PC-3 (cell line): ENCODE data around the gene MED13L. TPM values are rescaled to one million over a fixed set of nuclear protein-coding genes. Genes with fewer than 3 reads are reported as not detected.
A peak's percentile ranks its signal among the peaks of the same experiment; 100 is the strongest.

Experiments
- ATAC-seq: fragments of 200-7000 bp; cut with Tn5 transposase; 2 replicates; pipeline ENCODE4 v1.9.1; 2020; ENCODE audit warnings: mild to moderate bottlenecking, moderate library complexity
- BruUV-seq: library from RNA; stranded (reverse); fragments of 400-500 nt; replicated peaks from 2 replicates; lab custom pipeline; 2021; lab: Mats Ljungman, UMichigan
- CTCF ChIA-PET: fragments of 300-600 bp; sonication (Branson Sonifier 250); formaldehyde crosslinking; loops from one replicate; lab custom pipeline; 2022; ENCODE audit warnings: antibody characterized with exemption; lab: Charles Lee
- POLR2A ChIA-PET: fragments of 300-600 bp; sonication (Branson Sonifier 250); formaldehyde crosslinking; loops from one replicate; lab custom pipeline; 2022; ENCODE audit warnings: antibody characterized with exemption; ENCODE audit not compliant: unreplicated experiment; lab: Charles Lee
- DNase-seq: peaks from one replicate; pipeline ENCODE4 v3.0.0-alpha.2; 2015
- H2AFZ ChIP-seq: fragments of 300-600 bp; sonication (generic); 2 replicates; pipeline ENCODE4 v1.6.0; 2016; ENCODE audit warnings: antibody characterized with exemption, low read length
- H3F3A ChIP-seq: fragments of 300-600 bp; sonication (generic); one replicate; pipeline ENCODE4 v1.6.0; 2017; ENCODE audit warnings: antibody characterized with exemption, low read length, control low read depth, mild to moderate bottlenecking; ENCODE audit not compliant: unreplicated experiment
- H3K27ac ChIP-seq: fragments of 300-600 bp; sonication (generic); 2 replicates; pipeline ENCODE4 v1.5.1; 2016; ENCODE audit warnings: mild to moderate bottlenecking, low read length
- H3K27me3 ChIP-seq: fragments of 300-600 bp; sonication (generic); 2 replicates; pipeline ENCODE4 v1.6.1; 2016; ENCODE audit warnings: low read length, mixed read lengths
- H3K36me3 ChIP-seq: fragments of 300-600 bp; sonication (generic); 2 replicates; pipeline ENCODE4 v1.6.1; 2016; ENCODE audit warnings: low read depth, mixed run types, low read length, mixed read lengths
- H3K4me1 ChIP-seq: fragments of 300-600 bp; sonication (generic); 2 replicates; pipeline ENCODE4 v1.5.1; 2016; ENCODE audit warnings: low read length; ENCODE audit not compliant: insufficient read depth
- H3K4me2 ChIP-seq: fragments of 300-600 bp; sonication (generic); 2 replicates; pipeline ENCODE4 v1.6.0; 2016; ENCODE audit warnings: low read length
- H3K4me3 ChIP-seq: fragments of 300-600 bp; sonication (generic); 2 replicates; pipeline ENCODE4 v1.5.1; 2016; ENCODE audit warnings: mild to moderate bottlenecking, low read length, mixed read lengths
- H3K79me2 ChIP-seq: fragments of 300-600 bp; sonication (generic); 2 replicates; pipeline ENCODE4 v1.6.1; 2017; ENCODE audit warnings: low read length, mixed read lengths
- H3K9ac ChIP-seq: fragments of 300-600 bp; sonication (generic); 2 replicates; pipeline ENCODE4 v1.6.0; 2016; ENCODE audit warnings: mild to moderate bottlenecking, low read length
- H3K9me2 ChIP-seq: fragments of 300-600 bp; sonication (generic); replicated peaks from 2 replicates; pipeline ENCODE4 v1.6.1; 2016; ENCODE audit warnings: mixed run types, low read length, mixed read lengths
- H3K9me3 ChIP-seq: fragments of 300-600 bp; sonication (generic); 2 replicates; pipeline ENCODE4 v1.6.1; 2016; ENCODE audit warnings: low read length, mixed read lengths
- H4K20me1 ChIP-seq: fragments of 300-600 bp; sonication (generic); 2 replicates; pipeline ENCODE4 v1.6.1; 2016; ENCODE audit warnings: low read length, mixed read lengths
- EZH2 ChIP-seq: fragments of 300-600 bp; sonication (generic); IDR thresholded peaks from one replicate; pipeline ENCODE4 v1.6.1; 2017; ENCODE audit warnings: antibody characterized with exemption, mild to moderate bottlenecking, low read length; ENCODE audit not compliant: unreplicated experiment
- EZH2phosphoT487 ChIP-seq: fragments of 300-600 bp; sonication (generic); IDR thresholded peaks from 2 replicates; pipeline ENCODE4 v1.6.1; 2018; ENCODE audit warnings: mild to moderate bottlenecking, antibody characterized with exemption, low read length, borderline replicate concordance
- intact Hi-C: fragments of 100-400 bp; cut with micrococcal nuclease; formaldehyde crosslinking; loops from 2 replicates; pipeline ENCODE4 v1.9.0; 2023
- total RNA-seq: library from RNA; depleted of rRNA; stranded (reverse); fragments of >200 nt; gene quantifications from 2 replicates; pipeline ENCODE4 v1.2.3, GENCODE V29; 2014
- TF ChIP-seq, protein P1 (sequence below): fragments of 300-600 bp; sonication (generic); conservative IDR thresholded peaks from 2 replicates; pipeline ENCODE4 v1.5.1; 2017; ENCODE audit warnings: antibody characterized with exemption, low read depth, mild to moderate bottlenecking, low read length

MED13L gene
- total RNA-seq, 1 experiment from 2014 or later, result 61.2 TPM

DNA sequence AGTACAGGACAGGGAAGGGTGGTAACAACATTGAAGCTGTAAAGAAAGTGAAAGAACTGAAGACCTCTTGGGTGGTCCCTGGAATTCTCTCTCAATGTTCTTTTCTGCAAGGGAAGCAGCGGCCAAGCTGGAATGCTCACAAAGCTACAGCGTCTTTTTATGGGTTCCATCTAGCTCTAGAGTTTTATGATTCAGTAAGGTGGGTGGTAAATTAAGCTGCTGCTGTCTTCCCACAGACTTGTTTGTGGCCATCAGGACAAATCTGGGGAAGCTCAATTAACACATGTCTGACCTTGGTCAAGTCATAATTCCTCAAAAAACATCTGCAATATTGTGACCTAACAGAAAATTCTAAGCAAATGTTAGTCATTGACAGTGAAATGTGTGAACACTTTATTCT lies 139.1 kb downstream of the MED13L start:
- no peak for ATAC-seq
- BruUV-seq, result no TSS peak
- no peak overlapping the region for H3K4me2 ChIP-seq
- no peaks in the 10 kb centered on the region for H3K27me3 ChIP-seq
- no peak overlapping the region for H3K4me3 ChIP-seq
- intact Hi-C loops, result loop anchor here (5.0 kb wide), 1 partner anchor 141 kb away; no protein-coding TSS in a partner anchor
- peaks cover 44% of the 10 kb centered on the region for H4K20me1 ChIP-seq
- ChIA-PET CTCF (no interaction called here), POLR2A (no interaction called here)
- TF ChIP-seq EZH2phosphoT487, result no peak
- TF ChIP-seq, protein P1, sequence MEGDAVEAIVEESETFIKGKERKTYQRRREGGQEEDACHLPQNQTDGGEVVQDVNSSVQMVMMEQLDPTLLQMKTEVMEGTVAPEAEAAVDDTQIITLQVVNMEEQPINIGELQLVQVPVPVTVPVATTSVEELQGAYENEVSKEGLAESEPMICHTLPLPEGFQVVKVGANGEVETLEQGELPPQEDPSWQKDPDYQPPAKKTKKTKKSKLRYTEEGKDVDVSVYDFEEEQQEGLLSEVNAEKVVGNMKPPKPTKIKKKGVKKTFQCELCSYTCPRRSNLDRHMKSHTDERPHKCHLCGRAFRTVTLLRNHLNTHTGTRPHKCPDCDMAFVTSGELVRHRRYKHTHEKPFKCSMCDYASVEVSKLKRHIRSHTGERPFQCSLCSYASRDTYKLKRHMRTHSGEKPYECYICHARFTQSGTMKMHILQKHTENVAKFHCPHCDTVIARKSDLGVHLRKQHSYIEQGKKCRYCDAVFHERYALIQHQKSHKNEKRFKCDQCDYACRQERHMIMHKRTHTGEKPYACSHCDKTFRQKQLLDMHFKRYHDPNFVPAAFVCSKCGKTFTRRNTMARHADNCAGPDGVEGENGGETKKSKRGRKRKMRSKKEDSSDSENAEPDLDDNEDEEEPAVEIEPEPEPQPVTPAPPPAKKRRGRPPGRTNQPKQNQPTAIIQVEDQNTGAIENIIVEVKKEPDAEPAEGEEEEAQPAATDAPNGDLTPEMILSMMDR, result no peak
- no peak for TF ChIP-seq EZH2
- peaks cover 95% of the 10 kb centered on the region for H3K79me2 ChIP-seq
- no peak for DNase-seq
- H3K9me2 ChIP-seq, result no peaks in the 10 kb centered on the region
- H3K9me3 ChIP-seq, result no peaks in the 10 kb centered on the region
- no peak overlapping the region for H3K27ac ChIP-seq
- peaks cover 51% of the 10 kb centered on the region for H3K4me1 ChIP-seq
- H3K36me3 ChIP-seq, result no peaks in the 10 kb centered on the region
- H2AFZ ChIP-seq, result no peak overlapping the region
- H3F3A ChIP-seq, result no peaks in the 10 kb centered on the region
- no peak overlapping the region for H3K9ac ChIP-seq

DNA sequence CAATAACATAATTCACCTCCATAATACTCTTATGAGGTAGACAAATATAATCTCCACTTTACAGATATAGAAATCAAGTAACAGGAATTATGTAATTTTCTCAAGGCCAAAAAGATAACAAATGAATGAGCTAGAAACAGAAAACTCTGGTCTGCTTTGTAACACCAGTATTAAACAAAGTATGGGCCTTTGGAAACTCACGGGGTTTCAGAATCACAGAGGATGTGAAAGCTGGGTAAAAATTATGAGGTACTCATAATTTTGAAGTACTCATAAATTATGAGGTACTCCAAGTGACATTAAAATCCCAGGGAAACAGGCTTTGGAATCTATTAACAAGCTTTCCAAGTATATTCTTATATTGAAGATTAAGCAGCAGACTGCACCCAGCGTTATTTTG lies 140.2 kb downstream of the MED13L start:
- Histone ChIP-seq H4K20me1 (peaks cover 36% of the 10 kb centered on the region), H3K27me3 (no peaks in the 10 kb centered on the region), H2AFZ (no peak overlapping the region), H3K27ac (no peak overlapping the region), H3K79me2 (peaks cover 96% of the 10 kb centered on the region), H3K4me2 (no peak overlapping the region), H3K4me3 (no peak overlapping the region), H3K9me3 (no peaks in the 10 kb centered on the region), H3K36me3 (no peaks in the 10 kb centered on the region), H3K9ac (no peak overlapping the region), H3K9me2 (no peaks in the 10 kb centered on the region), H3K4me1 (peaks cover 48% of the 10 kb centered on the region), H3F3A (no peaks in the 10 kb centered on the region)
- ChIA-PET POLR2A (no interaction called here), CTCF (interaction anchor here (0.6 kb wide), 1 partner anchor 252 kb away, joined by 5 read pairs; no protein-coding TSS in a partner anchor)
- ATAC-seq, result no peak
- TF ChIP-seq EZH2, result no peak
- BruUV-seq, result no TSS peak
- DNase-seq, result no peak
- intact Hi-C loops, result loop anchor here (5.0 kb wide), 1 partner anchor 140 kb away; no protein-coding TSS in a partner anchor

DNA sequence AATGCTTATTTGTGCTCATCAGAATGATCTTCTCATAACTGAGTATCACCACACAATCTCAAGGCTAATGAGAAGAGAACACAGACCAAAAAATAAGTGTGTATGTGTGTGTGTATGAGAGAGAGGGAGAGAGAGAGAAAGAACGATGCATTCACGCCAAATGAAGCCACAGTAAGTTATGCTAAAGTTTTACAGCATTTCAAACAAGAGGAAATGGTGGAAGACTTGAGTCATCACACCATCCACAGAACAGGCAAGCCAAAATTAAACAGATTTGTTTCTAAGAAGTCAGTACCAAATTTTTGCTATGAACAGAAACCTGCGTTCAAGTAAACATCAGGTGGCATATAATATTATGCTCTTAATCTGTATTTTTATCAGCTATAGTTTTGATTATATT lies 141.2 kb downstream of the MED13L start:
- Histone ChIP-seq H3K27ac (peak overlapping the region; percentile 36; the same call in 1 of the 2 replicates), H2AFZ (no peak overlapping the region), H3K4me1 (peaks cover 39% of the 10 kb centered on the region), H4K20me1 (peaks cover 31% of the 10 kb centered on the region), H3K4me2 (peak overlapping the region; percentile 56), H3K9me2 (no peaks in the 10 kb centered on the region), H3K27me3 (no peaks in the 10 kb centered on the region), H3K4me3 (no peak overlapping the region), H3F3A (no peaks in the 10 kb centered on the region), H3K9ac (no peak overlapping the region), H3K9me3 (no peaks in the 10 kb centered on the region), H3K36me3 (no peaks in the 10 kb centered on the region), H3K79me2 (peaks cover 96% of the 10 kb centered on the region)
- DNase-seq (peak; percentile 60), ATAC-seq (peak; percentile 58)
- CTCF ChIA-PET, result interaction anchor here (0.6 kb wide), 1 partner anchor 10 kb away, joined by 3 read pairs; no protein-coding TSS in a partner anchor
- intact Hi-C loops, result loop anchor here (5.0 kb wide), 1 partner anchor 139 kb away; no protein-coding TSS in a partner anchor
- POLR2A ChIA-PET, result interaction anchor here (0.6 kb wide), 1 partner anchor 100 kb away, joined by 4 read pairs; no protein-coding TSS in a partner anchor
- no TSS peak for BruUV-seq
- TF ChIP-seq, protein P1, result no peak
- TF ChIP-seq EZH2 (no peak), EZH2phosphoT487 (no peak)
